IMR-90 (cell line): ENCODE measurements around the gene MACO1. TPM values are rescaled to one million over a fixed set of nuclear protein-coding genes. Genes with fewer than 3 reads are reported as not detected.

ENCODE experiments used
- ATAC-seq: fragments of 200-7000 bp; cut with Tn5 transposase; 2 replicates; pipeline ENCODE4 v1.9.1; 2020; ENCODE audit warnings: low read depth, mild to moderate bottlenecking, moderate library complexity
- BruUV-seq: library from RNA; stranded (reverse); fragments of 400-500 nt; replicated peaks from 2 replicates; lab custom pipeline; 2021; lab: Mats Ljungman, UMichigan
- CTCF ChIA-PET: fragments of 300-600 bp; formaldehyde crosslinking; extraction: SDS; loops from one replicate; lab custom pipeline; 2021; ENCODE audit warnings: antibody characterized with exemption; lab: Yijun Ruan, JAX
- POLR2A ChIA-PET: fragments of 300-600 bp; sonication (Branson Sonifier 250); formaldehyde crosslinking; loops from one replicate; lab custom pipeline; 2022; ENCODE audit warnings: antibody characterized with exemption; ENCODE audit not compliant: unreplicated experiment; lab: Charles Lee
- DNase-seq: peaks from one replicate; pipeline ENCODE4 v3.0.0; 2013
- H2AFZ ChIP-seq: replicated peaks from 2 replicates; pipeline ENCODE3; 2013; ENCODE audit warnings: low read length, mild to moderate bottlenecking; ENCODE audit not compliant: poor library complexity
- H2AK5ac ChIP-seq: 2 replicates; pipeline ENCODE4 v1.6.1; 2013; ENCODE audit warnings: low read depth, low read length, inconsistent platforms
- H2AK9ac ChIP-seq: replicated peaks from 2 replicates; pipeline ENCODE3; 2013; ENCODE audit warnings: mild to moderate bottlenecking, low read depth, low read length, moderate library complexity; ENCODE audit not compliant: poor library complexity
- H2BK120ac ChIP-seq: 2 replicates; pipeline ENCODE4 v1.6.1; 2013; ENCODE audit warnings: low read depth, low read length, inconsistent platforms
- H2BK15ac ChIP-seq: 3 replicates; pipeline ENCODE4 v1.6.1; 2013; ENCODE audit warnings: low read depth, low read length, inconsistent platforms
- H2BK20ac ChIP-seq: 2 replicates; pipeline ENCODE4 v1.6.1; 2013; ENCODE audit warnings: low read depth, mild to moderate bottlenecking, inconsistent platforms, low read length, moderate library complexity
- H2BK5ac ChIP-seq: 2 replicates; pipeline ENCODE4 v1.6.1; 2013; ENCODE audit warnings: mild to moderate bottlenecking, low read depth, low read length, inconsistent platforms; ENCODE audit not compliant: poor library complexity, severe bottlenecking
- H3K14ac ChIP-seq: replicated peaks from 2 replicates; pipeline ENCODE4 v1.6.1; 2013; ENCODE audit warnings: low read depth, low read length, inconsistent platforms
- H3K18ac ChIP-seq: 2 replicates; pipeline ENCODE4 v1.6.1; 2013; ENCODE audit warnings: low read depth, low read length, control low read depth
- H3K23ac ChIP-seq: 2 replicates; pipeline ENCODE4 v1.6.1; 2013; ENCODE audit warnings: low read depth, low read length, inconsistent platforms
- H3K27ac ChIP-seq: 2 replicates; pipeline ENCODE4 v1.5.1; 2013; ENCODE audit warnings: mild to moderate bottlenecking, control low read depth, low read length; ENCODE audit not compliant: insufficient read depth
- H3K27me3 ChIP-seq: 2 replicates; pipeline ENCODE4 v1.6.1; 2013; ENCODE audit warnings: low read length; ENCODE audit not compliant: control insufficient read depth, insufficient read depth
- H3K36me3 ChIP-seq: 2 replicates; pipeline ENCODE4 v1.6.1; 2013; ENCODE audit warnings: low read length, mixed read lengths; ENCODE audit not compliant: control insufficient read depth, insufficient read depth
- H3K4ac ChIP-seq: 2 replicates; pipeline ENCODE4 v1.6.1; 2013; ENCODE audit warnings: low read depth, low read length, inconsistent platforms
- H3K4me1 ChIP-seq: 2 replicates; pipeline ENCODE4 v1.6.1; 2013; ENCODE audit warnings: low read length, mixed read lengths; ENCODE audit not compliant: control insufficient read depth, insufficient read depth
- H3K4me2 ChIP-seq: 2 replicates; pipeline ENCODE4 v1.6.1; 2013; ENCODE audit warnings: low read depth, mild to moderate bottlenecking, control low read depth, low read length, moderate library complexity
- H3K4me3 ChIP-seq: 2 replicates; pipeline ENCODE4 v1.5.1; 2013; ENCODE audit warnings: low read depth, mild to moderate bottlenecking, control low read depth, low read length, moderate library complexity; ENCODE audit not compliant: insufficient read depth
- H3K56ac ChIP-seq: 2 replicates; pipeline ENCODE4 v1.6.1; 2013; ENCODE audit warnings: low read length, inconsistent platforms; ENCODE audit not compliant: insufficient read depth; ENCODE audit errors: extremely low read depth
- H3K79me1 ChIP-seq, 2 experiments: 2 replicates each; pipeline ENCODE4 v1.6.1; 2013; ENCODE audit warnings: low read length in 2 of 2, inconsistent platforms in 1 of 2, low read depth in 1 of 2
- H3K9ac ChIP-seq: 2 replicates; pipeline ENCODE4 v1.6.1; 2013; ENCODE audit warnings: low read depth, low read length, control low read depth
- H3K9me1 ChIP-seq: 2 replicates; pipeline ENCODE4 v1.6.1; 2013; ENCODE audit warnings: low read length, inconsistent platforms; ENCODE audit not compliant: insufficient read depth
- H3K9me3 ChIP-seq: 2 replicates; pipeline ENCODE4 v1.6.1; 2013; ENCODE audit warnings: low read length; ENCODE audit not compliant: control insufficient read depth, insufficient read depth
- H4K20me1 ChIP-seq: 2 replicates; pipeline ENCODE4 v1.6.1; 2013; ENCODE audit warnings: low read length, inconsistent platforms; ENCODE audit not compliant: insufficient read depth
- H4K5ac ChIP-seq: 2 replicates; pipeline ENCODE4 v1.6.1; 2013; ENCODE audit warnings: mild to moderate bottlenecking, low read depth, low read length, control low read depth
- H4K8ac ChIP-seq, 2 experiments: 2 replicates each; pipeline ENCODE4 v1.6.1; 2013; ENCODE audit warnings: low read depth in 2 of 2, low read length in 2 of 2, control low read depth in 1 of 2, inconsistent platforms in 1 of 2
- H4K91ac ChIP-seq: 2 replicates; pipeline ENCODE4 v1.6.1; 2013; ENCODE audit warnings: low read depth, low read length, inconsistent platforms; ENCODE audit not compliant: insufficient read depth
- CEBPB ChIP-seq: IDR thresholded peaks from 2 replicates; pipeline ENCODE4 v1.6.1; 2012; ENCODE audit warnings: low read depth, low read length, improper control_type of control experiment
- MAFK ChIP-seq: IDR thresholded peaks from 2 replicates; pipeline ENCODE4 v1.6.1; 2012; ENCODE audit warnings: low read depth, low read length, improper control_type of control experiment
- MAZ ChIP-seq: IDR thresholded peaks from 2 replicates; pipeline ENCODE4 v1.6.1; 2012; ENCODE audit warnings: low read depth, mild to moderate bottlenecking, low read length, improper control_type of control experiment, moderate library complexity, borderline replicate concordance
- MXI1 ChIP-seq: IDR thresholded peaks from 2 replicates; pipeline ENCODE4 v1.6.1; 2012; ENCODE audit warnings: low read depth, mild to moderate bottlenecking, low read length, moderate library complexity, borderline replicate concordance
- NFE2L2 ChIP-seq: fragments of 150-350 bp; IDR thresholded peaks from 2 replicates; pipeline ENCODE4 v1.6.1; 2016; ENCODE audit warnings: low read depth, mild to moderate bottlenecking, low read length
- POLR2A ChIP-seq: IDR thresholded peaks from 2 replicates; pipeline ENCODE4 v1.6.1; 2012; ENCODE audit warnings: mild to moderate bottlenecking, low read depth, low read length
- RCOR1 ChIP-seq: IDR thresholded peaks from 2 replicates; pipeline ENCODE4 v1.6.1; 2012; ENCODE audit warnings: mild to moderate bottlenecking, low read length, improper control_type of control experiment; ENCODE audit not compliant: insufficient replicate concordance
- RFX5 ChIP-seq: IDR thresholded peaks from 2 replicates; pipeline ENCODE4 v1.8.0; 2012; ENCODE audit warnings: low read depth, mild to moderate bottlenecking, low read length, moderate library complexity
- SMC3 ChIP-seq: fragments of 150-350 bp; IDR thresholded peaks from 2 replicates; pipeline ENCODE4 v1.6.1; 2016; ENCODE audit warnings: low read depth, mild to moderate bottlenecking, antibody characterized with exemption, low read length, moderate library complexity
- WGBS, 2 experiments: methylation state at CpG; one replicate each; pipeline versions ENCODE4 v1.1.5 to v1.1.7; 2013; ENCODE audit warnings: missing lambda C conversion rate in 2 of 2; ENCODE audit not compliant: insufficient read length in 1 of 2; ENCODE audit errors: extremely low coverage in 2 of 2; 5-methylcytosine and 5-hydroxymethylcytosine counted together
- dilution Hi-C: fragments of 300-500 bp; cut with HindIII; formaldehyde crosslinking; loops from one replicate; pipeline ENCODE4 v1.14.3; 2018; ENCODE audit warnings: low sequenced_read_pairs; ENCODE audit not compliant: unreplicated experiment
- in situ Hi-C: fragments of 300-500 bp; cut with MboI; formaldehyde crosslinking; loops from 3 replicates; pipeline ENCODE4 v1.14.3; 2019; ENCODE audit warnings: low sequenced_read_pairs, inconsistent platforms, mixed read lengths
- intact Hi-C: fragments of 100-400 bp; cut with micrococcal nuclease; formaldehyde crosslinking; loops from 2 replicates; pipeline ENCODE4 v1.10.0; 2022
- polyA plus RNA-seq, 3 experiments: library from polyadenylated mRNA; depleted of rRNA; stranded (reverse); fragments of >200 nt; gene quantifications; 2 replicates each; pipeline ENCODE4 v1.2.3, GENCODE V29; 2012; ENCODE audit warnings: low replicate concordance in 1 of 3
- total RNA-seq: library from RNA; depleted of rRNA; stranded (reverse); fragments of >200 nt; gene quantifications from 2 replicates; pipeline ENCODE4 v1.2.3, GENCODE V29; 2012
- TF ChIP-seq, protein P1 (sequence below): conservative IDR thresholded peaks from 2 replicates; pipeline ENCODE4 v1.5.1; 2012; ENCODE audit warnings: mild to moderate bottlenecking, low read depth, low read length, improper control_type of control experiment
- TF ChIP-seq, protein P2 (sequence below): fragments of 150-350 bp; IDR thresholded peaks from 2 replicates; pipeline ENCODE4 v1.6.1; 2017; ENCODE audit warnings: mild to moderate bottlenecking, antibody characterized with exemption, low read length, low read depth

MACO1 gene
- total and polyA plus RNA-seq, 2 of the 4 experiments (the other 2 are of a cell fraction), result 6.8 to 12.7 TPM

DNA sequence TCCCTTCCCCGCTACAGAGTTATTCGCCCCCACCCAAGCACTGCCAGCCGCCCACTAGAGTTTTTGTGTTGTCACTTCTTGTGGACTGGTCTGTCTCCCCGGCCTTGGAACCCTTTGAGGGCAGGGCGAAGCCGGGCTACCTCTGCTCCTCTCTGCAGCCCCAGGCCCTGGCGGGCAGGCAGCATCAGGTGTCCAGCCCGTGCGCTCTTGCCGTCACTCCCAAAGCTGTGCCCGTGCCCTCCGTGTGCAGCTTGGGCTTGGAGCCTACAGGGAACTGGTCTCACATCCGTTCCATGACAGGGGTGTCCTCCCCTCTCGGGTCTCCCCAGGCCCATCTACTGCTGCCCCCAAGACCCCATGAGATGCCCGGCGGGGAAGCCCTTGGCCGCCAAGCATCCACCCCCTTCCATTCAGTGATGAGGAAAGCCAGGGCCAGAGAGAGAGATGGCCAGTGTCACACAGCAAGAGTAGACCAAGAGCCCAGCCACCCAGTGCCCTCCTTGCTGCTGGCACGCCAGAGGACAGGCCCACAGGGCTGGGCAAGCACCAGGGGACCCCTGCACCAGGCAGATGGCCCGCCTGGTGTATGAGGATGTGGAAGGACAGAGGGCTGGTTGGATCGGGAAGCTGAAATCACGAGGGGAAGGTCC is 97.4 kb downstream of the MACO1 start:
- 83% methylated on average over 11 of the region's 21 CpGs; no CpG with 5 or more reads in 1 of the 2 experiments for WGBS, 2 experiments
- Histone ChIP-seq H2AK5ac (no peak overlapping the region), H4K20me1 (no peaks in the 10 kb centered on the region), H4K8ac (no peak overlapping the region), H3K9ac (no peak overlapping the region), H3K9me1 (peaks cover 5% of the 10 kb centered on the region; the same call in 1 of the 2 replicates), H3K36me3 (no peaks in the 10 kb centered on the region), H2AK9ac (no peak overlapping the region), H4K5ac (no peak overlapping the region), H2BK20ac (no peak overlapping the region), H3K56ac (no peak overlapping the region), H3K4ac (no peak overlapping the region), H3K79me1 (no peaks in the 10 kb centered on the region), H3K14ac (no peak overlapping the region), H2BK15ac (no peak overlapping the region), H2BK120ac (no peak overlapping the region), H3K4me2 (no peak overlapping the region), H3K27ac (no peak overlapping the region), H3K23ac (no peak overlapping the region), H3K9me3 (peaks cover 11% of the 10 kb centered on the region), H3K18ac (no peak overlapping the region), H2BK5ac (no peak overlapping the region), H3K4me1 (no peaks in the 10 kb centered on the region), H2AFZ (no peak overlapping the region), H3K27me3 (peaks cover 27% of the 10 kb centered on the region), H4K91ac (no peak overlapping the region), H3K4me3 (no peak overlapping the region)
- intact Hi-C loops (loop anchor here (10.0 kb wide), 1 partner anchor 243 kb away; no protein-coding TSS in a partner anchor), in situ Hi-C loops (loop anchor here (10.0 kb wide), 1 partner anchor 243 kb away; no protein-coding TSS in a partner anchor), dilution Hi-C loops (no loop called here)
- CTCF ChIA-PET, result no interaction called here
- TF ChIP-seq RFX5, result no peak
- no peak for TF ChIP-seq NFE2L2
- no peak for TF ChIP-seq MAFK
- no peak for TF ChIP-seq CEBPB
- TF ChIP-seq, protein P1, sequence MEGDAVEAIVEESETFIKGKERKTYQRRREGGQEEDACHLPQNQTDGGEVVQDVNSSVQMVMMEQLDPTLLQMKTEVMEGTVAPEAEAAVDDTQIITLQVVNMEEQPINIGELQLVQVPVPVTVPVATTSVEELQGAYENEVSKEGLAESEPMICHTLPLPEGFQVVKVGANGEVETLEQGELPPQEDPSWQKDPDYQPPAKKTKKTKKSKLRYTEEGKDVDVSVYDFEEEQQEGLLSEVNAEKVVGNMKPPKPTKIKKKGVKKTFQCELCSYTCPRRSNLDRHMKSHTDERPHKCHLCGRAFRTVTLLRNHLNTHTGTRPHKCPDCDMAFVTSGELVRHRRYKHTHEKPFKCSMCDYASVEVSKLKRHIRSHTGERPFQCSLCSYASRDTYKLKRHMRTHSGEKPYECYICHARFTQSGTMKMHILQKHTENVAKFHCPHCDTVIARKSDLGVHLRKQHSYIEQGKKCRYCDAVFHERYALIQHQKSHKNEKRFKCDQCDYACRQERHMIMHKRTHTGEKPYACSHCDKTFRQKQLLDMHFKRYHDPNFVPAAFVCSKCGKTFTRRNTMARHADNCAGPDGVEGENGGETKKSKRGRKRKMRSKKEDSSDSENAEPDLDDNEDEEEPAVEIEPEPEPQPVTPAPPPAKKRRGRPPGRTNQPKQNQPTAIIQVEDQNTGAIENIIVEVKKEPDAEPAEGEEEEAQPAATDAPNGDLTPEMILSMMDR, result no peak
- no peak for TF ChIP-seq POLR2A
- TF ChIP-seq, protein P2, sequence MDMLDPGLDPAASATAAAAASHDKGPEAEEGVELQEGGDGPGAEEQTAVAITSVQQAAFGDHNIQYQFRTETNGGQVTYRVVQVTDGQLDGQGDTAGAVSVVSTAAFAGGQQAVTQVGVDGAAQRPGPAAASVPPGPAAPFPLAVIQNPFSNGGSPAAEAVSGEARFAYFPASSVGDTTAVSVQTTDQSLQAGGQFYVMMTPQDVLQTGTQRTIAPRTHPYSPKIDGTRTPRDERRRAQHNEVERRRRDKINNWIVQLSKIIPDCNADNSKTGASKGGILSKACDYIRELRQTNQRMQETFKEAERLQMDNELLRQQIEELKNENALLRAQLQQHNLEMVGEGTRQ, result no peak
- TF ChIP-seq MAZ, result no peak
- no peak for TF ChIP-seq MXI1
- TF ChIP-seq SMC3, result no peak
- no peak for TF ChIP-seq RCOR1
- no peak for ATAC-seq
- no TSS peak for BruUV-seq
- POLR2A ChIA-PET, result no interaction called here
- no peak for DNase-seq
